Smooth muscle cell (in vitro differentiated cells): Measurements from ENCODE around the gene FBXO48. TPM values are rescaled to one million over a fixed set of nuclear protein-coding genes. Genes with fewer than 3 reads are reported as not detected.
A peak's percentile ranks its signal among the peaks of the same experiment; 100 is the strongest.
"Not testable (repeated sequence)": the region's sequence is repeated elsewhere in the genome, so short reads cannot be mapped to it uniquely, and the experiment has no call there.

Experiments used
- DNase-seq: peaks from one replicate; lab custom pipeline; 2025; ENCODE audit not compliant: unreplicated experiment; lab: John Stamatoyannopoulos, UW
- H2AFZ ChIP-seq: fragments of 200-600 bp; sonication (generic); 2 replicates; pipeline ENCODE4 v1.6.0; 2016; ENCODE audit warnings: antibody characterized with exemption, low read depth, mild to moderate bottlenecking
- H3F3A ChIP-seq: fragments of 200-600 bp; sonication (generic); 2 replicates; pipeline ENCODE4 v1.6.0; 2017; ENCODE audit warnings: antibody characterized with exemption, low read depth
- H3K27ac ChIP-seq: fragments of 200-600 bp; sonication (generic); 2 replicates; pipeline ENCODE4 v1.5.1; 2016; ENCODE audit warnings: low read depth, mild to moderate bottlenecking
- H3K27me3 ChIP-seq: fragments of 200-600 bp; sonication (generic); 2 replicates; pipeline ENCODE4 v1.6.1; 2016; ENCODE audit warnings: low read depth, mild to moderate bottlenecking
- H3K36me3 ChIP-seq: fragments of 200-600 bp; sonication (generic); 2 replicates; pipeline ENCODE4 v1.5.1; 2016; ENCODE audit warnings: low read depth
- H3K4me1 ChIP-seq: fragments of 200-600 bp; sonication (generic); 2 replicates; pipeline ENCODE4 v1.5.1; 2016; ENCODE audit warnings: low read depth
- H3K4me2 ChIP-seq: fragments of 200-600 bp; sonication (generic); 2 replicates; pipeline ENCODE4 v1.6.0; 2016; ENCODE audit warnings: mild to moderate bottlenecking
- H3K4me3 ChIP-seq: fragments of 200-600 bp; sonication (generic); 2 replicates; pipeline ENCODE4 v1.5.1; 2016; ENCODE audit warnings: mild to moderate bottlenecking
- H3K79me2 ChIP-seq: fragments of 200-600 bp; sonication (generic); 2 replicates; pipeline ENCODE4 v1.6.0; 2016; ENCODE audit warnings: low read depth, mild to moderate bottlenecking
- H3K9ac ChIP-seq: fragments of 200-600 bp; sonication (generic); 2 replicates; pipeline ENCODE4 v1.6.0; 2016; ENCODE audit warnings: low read depth
- H3K9me3 ChIP-seq: fragments of 200-600 bp; sonication (generic); replicated peaks from 2 replicates; pipeline ENCODE4 v1.5.1; 2016; ENCODE audit warnings: low read depth
- H4K20me1 ChIP-seq: fragments of 200-600 bp; sonication (generic); 2 replicates; pipeline ENCODE4 v1.6.0; 2016; ENCODE audit warnings: low read depth
- WGBS: methylation state at CpG from one replicate; pipeline ENCODE4 v1.1.7; 2016; ENCODE audit warnings: low lambda C conversion rate; 5-methylcytosine and 5-hydroxymethylcytosine counted together
- polyA plus RNA-seq: library from polyadenylated mRNA; unstranded; fragments of >200 nt; fragmentation: Nextera tagmentation; extraction: Ambion mirVana; gene quantifications from 2 replicates; pipeline ENCODE4 v1.2.1, GENCODE V29; 2016
- total RNA-seq: library from RNA; depleted of rRNA; stranded (reverse); fragments of >200 nt; gene quantifications from 2 replicates; pipeline ENCODE4 v1.2.3, GENCODE V29; 2014
- TF ChIP-seq, protein P1 (sequence below): fragments of 200-600 bp; sonication (generic); IDR thresholded peaks from 2 replicates; pipeline ENCODE4 v1.5.1; 2017; ENCODE audit warnings: borderline replicate concordance, mild to moderate bottlenecking, antibody characterized with exemption; ENCODE audit not compliant: insufficient read depth, poor library complexity, severe bottlenecking

Gene FBXO48
- total and polyA plus RNA-seq, 2 experiments from 2014 or later = 0.42 to 0.81 TPM

- no peaks in the 10 kb centered on the region for H3K27me3 ChIP-seq
- H2AFZ ChIP-seq = no peak overlapping the region
- no peak for DNase-seq
- H3K79me2 ChIP-seq = no peaks in the 10 kb centered on the region
- no peak overlapping the region for H3K9ac ChIP-seq
- H3K4me3 ChIP-seq = no peak overlapping the region
- no peaks in the 10 kb centered on the region for H3K4me1 ChIP-seq
- 90% methylated on average over 16 of the region's 16 CpGs for WGBS
- no peak overlapping the region for H3K27ac ChIP-seq
- H3K9me3 ChIP-seq = no peaks in the 10 kb centered on the region
- no peaks in the 10 kb centered on the region for H3F3A ChIP-seq
- TF ChIP-seq, protein P1, sequence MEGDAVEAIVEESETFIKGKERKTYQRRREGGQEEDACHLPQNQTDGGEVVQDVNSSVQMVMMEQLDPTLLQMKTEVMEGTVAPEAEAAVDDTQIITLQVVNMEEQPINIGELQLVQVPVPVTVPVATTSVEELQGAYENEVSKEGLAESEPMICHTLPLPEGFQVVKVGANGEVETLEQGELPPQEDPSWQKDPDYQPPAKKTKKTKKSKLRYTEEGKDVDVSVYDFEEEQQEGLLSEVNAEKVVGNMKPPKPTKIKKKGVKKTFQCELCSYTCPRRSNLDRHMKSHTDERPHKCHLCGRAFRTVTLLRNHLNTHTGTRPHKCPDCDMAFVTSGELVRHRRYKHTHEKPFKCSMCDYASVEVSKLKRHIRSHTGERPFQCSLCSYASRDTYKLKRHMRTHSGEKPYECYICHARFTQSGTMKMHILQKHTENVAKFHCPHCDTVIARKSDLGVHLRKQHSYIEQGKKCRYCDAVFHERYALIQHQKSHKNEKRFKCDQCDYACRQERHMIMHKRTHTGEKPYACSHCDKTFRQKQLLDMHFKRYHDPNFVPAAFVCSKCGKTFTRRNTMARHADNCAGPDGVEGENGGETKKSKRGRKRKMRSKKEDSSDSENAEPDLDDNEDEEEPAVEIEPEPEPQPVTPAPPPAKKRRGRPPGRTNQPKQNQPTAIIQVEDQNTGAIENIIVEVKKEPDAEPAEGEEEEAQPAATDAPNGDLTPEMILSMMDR = no peak
- H3K4me2 ChIP-seq = no peak overlapping the region
- no peaks in the 10 kb centered on the region for H4K20me1 ChIP-seq
- H3K36me3 ChIP-seq = no peaks in the 10 kb centered on the region
Observed at GRCh38 chr2:68447118-68447517, 20.0 kb downstream of the FBXO48 start.

DNA sequence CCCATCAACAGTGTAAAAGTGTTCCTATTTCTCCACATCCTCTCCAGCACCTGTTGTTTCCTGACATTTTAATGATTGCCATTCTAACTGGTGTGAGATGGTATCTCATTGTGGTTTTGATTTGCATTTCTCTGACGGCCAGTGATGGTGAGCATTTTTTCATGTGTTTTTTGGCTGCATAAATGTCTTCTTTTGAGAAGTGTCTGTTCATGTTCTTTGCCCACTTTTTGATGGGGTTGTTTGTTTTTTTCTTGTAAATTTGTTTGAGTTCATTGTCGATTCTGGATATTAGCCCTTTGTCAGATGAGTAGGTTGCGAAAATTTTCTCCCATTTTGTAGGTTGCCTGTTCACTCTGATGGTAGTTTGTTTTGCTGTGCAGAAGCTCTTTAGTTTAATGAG is 20.7 kb downstream of the FBXO48 start:
- not testable (repeated sequence) for H3K27me3 ChIP-seq, H4K20me1 ChIP-seq, DNase-seq, H3K4me3 ChIP-seq, H3K9ac ChIP-seq, H3K9me3 ChIP-seq, H3K36me3 ChIP-seq, H3K4me1 ChIP-seq, H3F3A ChIP-seq, H3K27ac ChIP-seq, H3K4me2 ChIP-seq, H2AFZ ChIP-seq, H3K79me2 ChIP-seq
- 78% methylated on average over 3 of the region's 3 CpGs for WGBS

- TF ChIP-seq, protein P1 = no peak
- H3K9ac ChIP-seq = no peak overlapping the region
- H3K27me3 ChIP-seq = no peaks in the 10 kb centered on the region
- H3K79me2 ChIP-seq = no peaks in the 10 kb centered on the region
- no peaks in the 10 kb centered on the region for H3F3A ChIP-seq
- no peak overlapping the region for H3K4me3 ChIP-seq
- no peak overlapping the region for H3K4me2 ChIP-seq
- no peaks in the 10 kb centered on the region for H3K36me3 ChIP-seq
- no peak overlapping the region for H3K27ac ChIP-seq
- 96% methylated on average over 2 of the region's 2 CpGs for WGBS
- H3K9me3 ChIP-seq = no peaks in the 10 kb centered on the region
- H2AFZ ChIP-seq = no peak overlapping the region
- no peaks in the 10 kb centered on the region for H3K4me1 ChIP-seq
- no peaks in the 10 kb centered on the region for H4K20me1 ChIP-seq
- no peak for DNase-seq
Observed at GRCh38 chr2:68441994-68442322, 25.1 kb downstream of the FBXO48 start.

DNA sequence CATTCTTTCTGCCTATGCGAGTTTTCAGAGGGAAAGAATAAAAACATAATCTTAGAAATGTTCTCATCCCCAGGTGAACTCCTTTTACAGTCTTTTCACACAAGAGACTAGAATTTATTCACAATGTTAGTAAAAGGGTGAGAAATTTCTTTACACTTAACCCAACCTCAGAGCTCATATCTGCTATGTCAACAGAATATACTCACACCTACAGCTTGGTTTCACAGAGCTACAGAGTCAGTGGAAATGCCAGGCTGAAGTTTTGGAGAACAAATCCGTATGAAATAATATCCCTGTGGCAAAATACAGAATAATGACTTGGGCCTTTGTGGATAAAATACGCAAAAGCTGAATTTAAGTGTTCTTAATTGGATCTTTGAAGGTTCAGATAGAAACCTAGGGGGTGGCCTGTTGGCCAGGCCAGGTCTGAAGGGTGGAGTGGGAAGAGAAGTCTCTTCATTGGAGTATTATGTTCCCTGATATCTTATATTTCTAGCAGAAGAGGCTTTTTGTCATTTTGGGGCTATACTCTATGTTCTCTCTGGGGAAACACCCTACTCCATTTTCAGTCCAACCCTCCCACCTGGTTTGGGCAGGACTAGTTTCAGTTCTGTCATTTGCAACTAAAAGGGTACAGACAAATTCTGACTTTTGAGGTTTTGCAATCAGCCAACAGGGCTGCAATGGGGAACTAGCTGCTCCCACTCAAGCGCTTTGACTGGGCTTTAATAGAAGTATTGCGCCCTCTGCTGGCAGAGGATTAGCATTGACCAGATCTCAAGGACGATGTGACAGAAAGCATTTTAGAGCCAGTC is 25.7 kb downstream of the FBXO48 start:
- Histone ChIP-seq H3K4me1 (peaks cover under 1% of the 10 kb centered on the region), H3K9ac (no peak overlapping the region), H3K9me3 (no peaks in the 10 kb centered on the region), H3K27me3 (no peaks in the 10 kb centered on the region), H3K4me3 (no peak overlapping the region), H2AFZ (no peak overlapping the region), H4K20me1 (no peaks in the 10 kb centered on the region), H3K36me3 (no peaks in the 10 kb centered on the region), H3F3A (no peaks in the 10 kb centered on the region), H3K4me2 (no peak overlapping the region), H3K79me2 (no peaks in the 10 kb centered on the region), H3K27ac (no peak overlapping the region)
- WGBS = 48% methylated on average over 6 of the region's 6 CpGs
- TF ChIP-seq, protein P1 = peak; percentile 88
- peak; percentile 10 for DNase-seq
